ENCODE results near the gene ALPL. TPM values are rescaled to one million over a fixed set of nuclear protein-coding genes. Genes with fewer than 3 reads are reported as not detected.

ALPL gene
- total and polyA plus RNA-seq, 9 of the 15 experiments (the other 6 are each of a cell fraction or from before 2014, with no cell fraction given): 0.04 to 0.38 (median 0.18) TPM; not detected in 4

- no peaks in the 10 kb centered on the region for H3K9me1 ChIP-seq (ENCODE audit: control insufficient read depth, insufficient read depth, low read length)
- intact Hi-C loops (cut with micrococcal nuclease) (no loop called here), in situ Hi-C loops (cut with MboI) (no loop called here)
- no peak overlapping the region for H3K27ac ChIP-seq (ENCODE audit: extremely low read depth, low read depth, low read length)
- ChIA-PET CTCF (ENCODE audit: low intra/inter-chr PET ratio) (no interaction called here), POLR2A (interaction anchor here (0.8 kb wide), 1 partner anchor 48 kb away, joined by 3 read pairs; no protein-coding TSS in a partner anchor)
- peaks cover 7 to 44% of the 10 kb centered on the region in 2 experiments; a peak in 3 of 5 replicates for H3K27me3 ChIP-seq (ENCODE audit: control insufficient read depth in 2 of 2, insufficient read depth in 2 of 2, low read length in 2 of 2)
- no peak overlapping the region for H3K4me3 ChIP-seq
- ATAC-seq (no peak), FAIRE-seq (no peak), DNase-seq (ENCODE audit: extremely low read depth in 1 of 4, low spot score in 3 of 4) (no peak)
- no peaks in the 10 kb centered on the region for H3K79me2 ChIP-seq (ENCODE audit: control insufficient read depth, insufficient read depth, low read length)
- no peak overlapping the region for H2AFZ ChIP-seq (ENCODE audit: low read depth, low read length)
- BruUV-seq (replicated peaks): no TSS peak
- H3K9me3 ChIP-seq (replicated peaks; ENCODE audit: control insufficient read depth, insufficient read depth, low read depth, low read length): no peaks in the 10 kb centered on the region
- 13% methylated on average over 15 of the region's 15 CpGs for WGBS (ENCODE audit: insufficient coverage, low coverage, missing lambda C conversion rate)
- peaks cover 4% of the 10 kb centered on the region for H4K20me1 ChIP-seq (replicated peaks; ENCODE audit: control insufficient read depth, insufficient read depth, low read length)
- H3K36me3 ChIP-seq (ENCODE audit: control insufficient read depth, insufficient read depth, low read length): no peaks in the 10 kb centered on the region
- H3K9ac ChIP-seq (ENCODE audit: insufficient read depth in 1 of 2, low read depth in 2 of 2, low read length in 2 of 2): no peak overlapping the region; a peak in 1 of 4 replicates
- no peak overlapping the region for H3K4me2 ChIP-seq (ENCODE audit: insufficient read depth, low read length)
- peaks cover 9 to 28% of the 10 kb centered on the region in 2 experiments; a peak in 4 of 5 replicates for H3K4me1 ChIP-seq (replicated peaks in 1 of 2; ENCODE audit: control insufficient read depth in 2 of 2, insufficient read depth in 2 of 2, low read length in 2 of 2)
- TF ChIP-seq FOXK2 (conservative IDR thresholded peaks at IDR 0.05 in 1 of 2, IDR thresholded peaks at IDR 0.05 in 1 of 2; ENCODE audit: low read depth in 2 of 2) (no peak), SIN3B (IDR thresholded peaks at IDR 0.05; ENCODE audit: low read depth) (no peak), CSDE1 (IDR thresholded peaks at IDR 0.05) (no peak), BRD4 (IDR thresholded peaks at IDR 0.05) (no peak), MCM7 (IDR thresholded peaks at IDR 0.05) (no peak), ARID4B (CRISPR knock-in tag; IDR thresholded peaks at IDR 0.05) (no peak)
Measured at GRCh38 chr1:21562896-21563295, 53.7 kb downstream of the ALPL start.
